Naive thymus-derived CD8-positive, alpha-beta T cell (primary cell): Measurements from ENCODE around the gene VGF. TPM values are rescaled to one million over a fixed set of nuclear protein-coding genes. Genes with fewer than 3 reads are reported as not detected.
A peak's percentile ranks its signal among the peaks of the same experiment; 100 is the strongest.
"Not testable (repeated sequence)": the region's sequence is repeated elsewhere in the genome, so short reads cannot be mapped to it uniquely, and the experiment has no call there.

Source experiments
- ATAC-seq, 2 donors: fragments of 150-1000 bp; cut with Tn5 transposase in 1 of 2; sonication (Bioruptor Pico), chemical (Tn5 transposase) in 1 of 2; 1 replicate in 1 of 2; 2 replicates in 1 of 2; pipeline ENCODE4 v1.10.0; 2021; ENCODE audit warnings: mild to moderate bottlenecking in 2 of 2, moderate library complexity in 2 of 2
- POLR2A ChIA-PET: fragments of 350-600 bp; sonication (Branson Sonifier 250); formaldehyde crosslinking; loops from one replicate; lab custom pipeline; 2021; ENCODE audit warnings: antibody characterized with exemption; lab: Charles Lee
- DNase-seq, 10 donors: peaks; one replicate each; pipeline versions ENCODE4 v3.0.0 to v3.0.0-alpha.2; 2020 to 2022
- H3K27ac Mint-ChIP-seq, 10 donors: one replicate each; pipeline ENCODE4 v1.8.0; 2020 to 2022; ENCODE audit warnings: mild to moderate bottlenecking in 10 of 10, mixed read lengths in 10 of 10, moderate library complexity in 4 of 10, inconsistent platforms in 1 of 10
- H3K27me3 Mint-ChIP-seq, 5 donors: one replicate each; pipeline ENCODE4 v1.8.0; 2021 to 2022; ENCODE audit warnings: mixed read lengths in 5 of 5
- H3K36me3 Mint-ChIP-seq, 3 donors: one replicate each; pipeline ENCODE4 v1.8.0; 2020 to 2022; ENCODE audit warnings: mixed read lengths in 3 of 3, mild to moderate bottlenecking in 2 of 3, inconsistent platforms in 1 of 3
- H3K4me1 Mint-ChIP-seq, 4 donors: one replicate each; pipeline ENCODE4 v1.8.0; 2021 to 2022; ENCODE audit warnings: mixed read lengths in 4 of 4
- H3K4me3 Mint-ChIP-seq, 10 donors: one replicate each; pipeline ENCODE4 v1.8.0; 2020 to 2022; ENCODE audit warnings: mild to moderate bottlenecking in 10 of 10, mixed read lengths in 10 of 10, moderate library complexity in 6 of 10, inconsistent platforms in 1 of 10
- H3K9me3 Mint-ChIP-seq, 9 donors: one replicate each; pipeline ENCODE4 v1.8.0; 2020 to 2022; ENCODE audit warnings: mixed read lengths in 9 of 9, mild to moderate bottlenecking in 3 of 9, inconsistent platforms in 1 of 9, moderate library complexity in 1 of 9
- microRNA-seq: library from miRNA; unstranded; fragments of <30 nt; microRNA quantifications from one replicate; pipeline ENCODE4 v1.2.0, GENCODE V29; 2022; ENCODE audit warnings: borderline microRNAs expressed
- polyA plus RNA-seq, 3 donors: library from polyadenylated mRNA; unstranded; fragments of 300-500 nt; fragmentation: Illumina TruSeq; gene quantifications; one replicate each; pipeline ENCODE4 v1.2.3, GENCODE V29; 2021
- total RNA-seq, 8 experiments: library from RNA in 2 of 8; stranded (reverse) in 2 of 8; gene quantifications; one replicate each; pipeline ENCODE4 v1.2.3 and lab custom pipeline; 2021 to 2026

The VGF gene
- total and polyA plus RNA-seq, 5 experiments from 2014 or later, result not detected

DNA sequence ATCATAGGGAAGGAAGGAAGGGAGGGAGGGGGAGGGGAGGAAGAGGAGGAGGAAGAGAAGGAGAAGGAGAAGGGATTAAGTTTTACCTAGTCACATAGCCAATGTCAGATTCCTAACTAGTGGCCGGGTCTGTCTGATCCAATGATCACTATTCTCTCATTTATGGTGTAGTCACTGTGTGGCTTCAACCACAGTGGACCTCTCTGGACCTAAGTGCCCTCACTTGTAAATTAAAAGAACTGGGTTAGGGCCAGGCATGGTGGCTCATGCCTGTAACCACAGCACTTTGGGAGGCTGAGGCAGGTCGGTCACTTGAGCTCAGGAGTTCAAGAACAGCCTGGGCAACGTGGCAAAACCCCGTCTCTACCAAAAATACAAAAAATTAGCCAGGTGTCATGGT, 45.1 kb downstream of the VGF start:
- DNase-seq (no peak), ATAC-seq (no peak)
- Mint-ChIP-seq H3K27me3 (peaks cover 17 to 58% (median 25%) of the 10 kb centered on the region in 5 donors), H3K36me3 (no peaks in the 10 kb centered on the region), H3K4me1 (peaks cover 7 to 20% (median 18%) of the 10 kb centered on the region in 4 donors), H3K9me3 (no peaks in the 10 kb centered on the region), H3K4me3 (no peak overlapping the region), H3K27ac (no peak overlapping the region)
- POLR2A ChIA-PET, result interaction anchor here (0.7 kb wide), 1 partner anchor 20 kb away, joined by 3 read pairs; no protein-coding TSS in a partner anchor

GRCh38 chr7:101119876-101120275, 45.5 kb downstream of the VGF start:
- POLR2A ChIA-PET, result interaction anchor here (0.6 kb wide), 1 partner anchor 24 kb away, joined by 4 read pairs; no protein-coding TSS in a partner anchor
- H3K36me3 Mint-ChIP-seq, result no peaks in the 10 kb centered on the region
- H3K27ac Mint-ChIP-seq, result peak overlapping the region in 1 of 10 donors; percentile 67
- peaks cover 16 to 53% (median 21%) of the 10 kb centered on the region in 5 donors for H3K27me3 Mint-ChIP-seq
- no peak for DNase-seq
- no peaks in the 10 kb centered on the region for H3K9me3 Mint-ChIP-seq
- H3K4me1 Mint-ChIP-seq, result peaks cover 7 to 16% (median 15%) of the 10 kb centered on the region in 4 donors
- ATAC-seq, result no peak
- no peak overlapping the region for H3K4me3 Mint-ChIP-seq

GRCh38 chr7:101118856-101119255, 46.5 kb downstream of the VGF start:
- peak overlapping the region in 1 of 10 donors; percentile 41 for H3K4me3 Mint-ChIP-seq
- H3K27me3 Mint-ChIP-seq, result peaks cover 12 to 45% (median 15%) of the 10 kb centered on the region in 5 donors
- ATAC-seq (no peak), DNase-seq (no peak)
- no peaks in the 10 kb centered on the region for H3K36me3 Mint-ChIP-seq
- H3K27ac Mint-ChIP-seq, result no peak overlapping the region
- POLR2A ChIA-PET, result interaction anchor here (0.7 kb wide), 1 partner anchor 58 kb away, joined by 4 read pairs; no protein-coding TSS in a partner anchor
- H3K4me1 Mint-ChIP-seq, result peaks cover 5 to 10% (median 10%) of the 10 kb centered on the region in 4 donors
- no peaks in the 10 kb centered on the region for H3K9me3 Mint-ChIP-seq

DNA sequence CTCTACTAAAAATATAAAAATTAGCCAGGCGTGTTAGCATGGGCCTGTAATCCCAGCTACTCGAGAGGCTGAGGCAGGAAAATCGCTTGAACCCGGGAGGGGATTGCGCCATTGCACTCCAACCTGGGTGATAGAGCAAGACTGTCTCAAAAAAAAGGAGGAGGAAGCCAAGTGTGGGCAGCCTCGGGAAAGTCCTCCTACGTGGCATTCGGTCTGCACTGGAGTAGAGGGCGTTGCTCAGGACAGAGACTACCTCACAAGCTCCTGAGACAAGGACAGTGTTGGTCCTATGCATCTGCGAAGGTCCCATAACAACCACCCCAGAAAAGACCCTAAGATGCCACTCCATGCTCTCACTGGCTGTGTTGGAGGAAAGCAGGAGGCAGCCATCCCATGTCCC, 48.5 kb downstream of the VGF start:
- H3K27me3 Mint-ChIP-seq, result peaks cover 2 to 27% (median 6%) of the 10 kb centered on the region in 5 donors
- DNase-seq (no peak), ATAC-seq (no peak)
- no peaks in the 10 kb centered on the region for H3K36me3 Mint-ChIP-seq
- POLR2A ChIA-PET, result no interaction called here
- peaks cover under 1 to 4% (median 2%) of the 10 kb centered on the region in 4 donors for H3K4me1 Mint-ChIP-seq
- H3K4me3 Mint-ChIP-seq, result no peak overlapping the region
- no peak overlapping the region for H3K27ac Mint-ChIP-seq
- H3K9me3 Mint-ChIP-seq, result no peaks in the 10 kb centered on the region

GRCh38 chr7:101115215-101115614, 50.2 kb downstream of the VGF start:
- peaks cover 0 to 11% (median 0%) of the 10 kb centered on the region in 5 donors for H3K27me3 Mint-ChIP-seq
- ATAC-seq, result no peak
- no peak for DNase-seq
- no peaks in the 10 kb centered on the region for H3K9me3 Mint-ChIP-seq
- no peak overlapping the region for H3K4me3 Mint-ChIP-seq
- no peak overlapping the region for H3K27ac Mint-ChIP-seq
- H3K4me1 Mint-ChIP-seq, result peaks cover 0 to 2% (median 0%) of the 10 kb centered on the region in 4 donors
- POLR2A ChIA-PET, result no interaction called here
- H3K36me3 Mint-ChIP-seq, result no peaks in the 10 kb centered on the region

- ATAC-seq (no peak), DNase-seq (no peak)
- Mint-ChIP-seq H3K4me1 (no peaks in the 10 kb centered on the region), H3K27ac (peak overlapping the region in 1 of 10 donors; percentile 24), H3K27me3 (peaks cover 0 to 4% (median 1%) of the 10 kb centered on the region in 5 donors), H3K4me3 (no peak overlapping the region), H3K36me3 (no peaks in the 10 kb centered on the region), H3K9me3 (no peaks in the 10 kb centered on the region)
- POLR2A ChIA-PET, result no interaction called here
Observed at GRCh38 chr7:101114492-101114891, 50.9 kb downstream of the VGF start.

GRCh38 chr7:101113836-101114235, 51.5 kb downstream of the VGF start:
- ATAC-seq (no peak), DNase-seq (no peak)
- Mint-ChIP-seq H3K27me3 (peaks cover 0 to 7% (median 0%) of the 10 kb centered on the region in 5 donors), H3K9me3 (no peaks in the 10 kb centered on the region), H3K4me1 (no peaks in the 10 kb centered on the region), H3K4me3 (no peak overlapping the region), H3K27ac (no peak overlapping the region), H3K36me3 (no peaks in the 10 kb centered on the region)
- POLR2A ChIA-PET, result no interaction called here

- POLR2A ChIA-PET, result not testable (repeated sequence)
Observed at GRCh38 chr7:101113140-101113539, 52.2 kb downstream of the VGF start.

More at GRCh38 chr7:101113140-101113539, 52.2 kb downstream of the VGF start:
- Mint-ChIP-seq H3K27ac (peak overlapping the region in 1 of 10 donors; percentile 0), H3K27me3 (peaks cover 0 to 11% (median 1%) of the 10 kb centered on the region in 5 donors)
- not testable (repeated sequence) for H3K36me3 Mint-ChIP-seq, ATAC-seq, DNase-seq, H3K4me1 Mint-ChIP-seq, H3K4me3 Mint-ChIP-seq, H3K9me3 Mint-ChIP-seq

Small RNA genes lying within 50 kb of the gene (microRNA-seq; reads per million reads assigned to microRNA genes)
- gene MIR4653, result not detected

Other genes with a start within 250 kb of the VGF start
- not detected for gene MUC3A, start 216.0 kb downstream of the VGF start, total RNA-seq
- gene MUC3A, start 216.0 kb downstream of the VGF start, polyA plus RNA-seq, result not detected
- gene MUC12, start 196.0 kb downstream of the VGF start, total RNA-seq, result not detected
- gene MUC12, start 196.0 kb downstream of the VGF start, polyA plus RNA-seq, result under 1 TPM in 1 of 3 donors, not detected in 2; 0.42 TPM
- not detected for gene MUC17, start 145.5 kb downstream of the VGF start, total RNA-seq
- not detected for gene MUC17, start 145.5 kb downstream of the VGF start, polyA plus RNA-seq
- gene TRIM56, start 80.1 kb downstream of the VGF start, total RNA-seq, result 10 to 100 TPM; 67.4 to 67.7 TPM
- 10 to 100 TPM in 2 of 3 donors, 1 to 10 TPM in 1; 3.8 to 17.9 (median 11.4) TPM for gene TRIM56, start 80.1 kb downstream of the VGF start, polyA plus RNA-seq
- under 1 TPM in 1 of 2 experiments, not detected in 1; 0.11 TPM for gene SERPINE1, start 38.5 kb downstream of the VGF start, total RNA-seq
- gene SERPINE1, start 38.5 kb downstream of the VGF start, polyA plus RNA-seq, result not detected
- gene AP1S1, start 11.1 kb downstream of the VGF start, total RNA-seq, result 1 to 10 TPM; 8.0 to 9.9 TPM
- 1 to 10 TPM; 3.3 to 4.6 (median 3.8) TPM for gene AP1S1, start 11.1 kb downstream of the VGF start, polyA plus RNA-seq
- not detected for gene NAT16, start 14.7 kb upstream of the VGF start, total RNA-seq
- gene NAT16, start 14.7 kb upstream of the VGF start, polyA plus RNA-seq, result not detected
- not detected for gene MOGAT3, start 35.5 kb upstream of the VGF start, total RNA-seq
- gene MOGAT3, start 35.5 kb upstream of the VGF start, polyA plus RNA-seq, result not detected
- gene PLOD3, start 52.0 kb upstream of the VGF start, total RNA-seq, result 10 to 100 TPM; 34.0 to 34.1 TPM
- gene PLOD3, start 52.0 kb upstream of the VGF start, polyA plus RNA-seq, result 10 to 100 TPM in 2 of 3 donors, 1 to 10 TPM in 1; 8.4 to 12.4 (median 11.1) TPM
- 10 to 100 TPM; 31.2 to 33.9 TPM for gene ZNHIT1, start 52.6 kb upstream of the VGF start, total RNA-seq
- gene ZNHIT1, start 52.6 kb upstream of the VGF start, polyA plus RNA-seq, result 10 to 100 TPM; 50.9 to 66.4 (median 57.4) TPM
- 10 to 100 TPM; 52.3 to 52.7 TPM for gene CLDN15, start 72.2 kb upstream of the VGF start, total RNA-seq
- gene CLDN15, start 72.2 kb upstream of the VGF start, polyA plus RNA-seq, result 1 to 10 TPM in 1 of 3 donors, under 1 TPM in 2; 0.21 to 3.2 (median 0.26) TPM
- 100 to 1,000 TPM; 118 to 124 TPM for gene FIS1, start 79.5 kb upstream of the VGF start, total RNA-seq
- gene FIS1, start 79.5 kb upstream of the VGF start, polyA plus RNA-seq, result 100 to 1,000 TPM; 225 to 235 (median 228) TPM
- 1 to 10 TPM; 4.0 to 4.2 TPM for gene IFT22, start 156.2 kb upstream of the VGF start, total RNA-seq
- gene IFT22, start 156.2 kb upstream of the VGF start, polyA plus RNA-seq, result 1 to 10 TPM; 6.5 to 8.2 (median 8.0) TPM
- not detected for gene COL26A1, start 197.3 kb upstream of the VGF start, total RNA-seq
- not detected for gene COL26A1, start 197.3 kb upstream of the VGF start, polyA plus RNA-seq